ENCODE results near the gene LRP1.

Gene LRP1

DNA sequence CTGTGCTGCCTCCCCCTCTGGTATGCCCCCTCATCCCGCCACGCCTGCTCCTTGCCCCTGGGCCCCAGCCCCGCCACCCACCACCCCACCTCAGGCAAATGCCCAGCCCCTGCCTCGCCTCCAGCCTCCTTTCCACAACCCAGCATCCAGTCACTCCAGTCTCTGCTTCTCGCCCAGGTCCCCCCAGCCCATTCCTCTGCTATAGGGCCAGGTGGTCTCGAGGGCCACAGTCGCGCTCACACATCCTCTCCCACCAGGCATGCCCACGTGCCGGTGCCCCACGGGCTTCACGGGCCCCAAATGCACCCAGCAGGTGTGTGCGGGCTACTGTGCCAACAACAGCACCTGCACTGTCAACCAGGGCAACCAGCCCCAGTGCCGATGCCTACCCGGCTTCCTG, 82.2 kb downstream of the LRP1 start:
- TF ChIP-seq, protein P1, sequence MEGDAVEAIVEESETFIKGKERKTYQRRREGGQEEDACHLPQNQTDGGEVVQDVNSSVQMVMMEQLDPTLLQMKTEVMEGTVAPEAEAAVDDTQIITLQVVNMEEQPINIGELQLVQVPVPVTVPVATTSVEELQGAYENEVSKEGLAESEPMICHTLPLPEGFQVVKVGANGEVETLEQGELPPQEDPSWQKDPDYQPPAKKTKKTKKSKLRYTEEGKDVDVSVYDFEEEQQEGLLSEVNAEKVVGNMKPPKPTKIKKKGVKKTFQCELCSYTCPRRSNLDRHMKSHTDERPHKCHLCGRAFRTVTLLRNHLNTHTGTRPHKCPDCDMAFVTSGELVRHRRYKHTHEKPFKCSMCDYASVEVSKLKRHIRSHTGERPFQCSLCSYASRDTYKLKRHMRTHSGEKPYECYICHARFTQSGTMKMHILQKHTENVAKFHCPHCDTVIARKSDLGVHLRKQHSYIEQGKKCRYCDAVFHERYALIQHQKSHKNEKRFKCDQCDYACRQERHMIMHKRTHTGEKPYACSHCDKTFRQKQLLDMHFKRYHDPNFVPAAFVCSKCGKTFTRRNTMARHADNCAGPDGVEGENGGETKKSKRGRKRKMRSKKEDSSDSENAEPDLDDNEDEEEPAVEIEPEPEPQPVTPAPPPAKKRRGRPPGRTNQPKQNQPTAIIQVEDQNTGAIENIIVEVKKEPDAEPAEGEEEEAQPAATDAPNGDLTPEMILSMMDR (IDR thresholded peaks at IDR 0.05; ENCODE audit: low read depth, low read length), result no peak
- H3K4me3 ChIP-seq (ENCODE audit: low read depth, low read length), result no peak overlapping the region

GRCh38 chr12:57210926-57211692, 82.8 kb downstream of the LRP1 start:
- no peak overlapping the region for H3K4me3 ChIP-seq (ENCODE audit: low read depth, low read length)
- TF ChIP-seq, protein P1 (IDR thresholded peaks at IDR 0.05; ENCODE audit: low read depth, low read length), result no peak

DNA sequence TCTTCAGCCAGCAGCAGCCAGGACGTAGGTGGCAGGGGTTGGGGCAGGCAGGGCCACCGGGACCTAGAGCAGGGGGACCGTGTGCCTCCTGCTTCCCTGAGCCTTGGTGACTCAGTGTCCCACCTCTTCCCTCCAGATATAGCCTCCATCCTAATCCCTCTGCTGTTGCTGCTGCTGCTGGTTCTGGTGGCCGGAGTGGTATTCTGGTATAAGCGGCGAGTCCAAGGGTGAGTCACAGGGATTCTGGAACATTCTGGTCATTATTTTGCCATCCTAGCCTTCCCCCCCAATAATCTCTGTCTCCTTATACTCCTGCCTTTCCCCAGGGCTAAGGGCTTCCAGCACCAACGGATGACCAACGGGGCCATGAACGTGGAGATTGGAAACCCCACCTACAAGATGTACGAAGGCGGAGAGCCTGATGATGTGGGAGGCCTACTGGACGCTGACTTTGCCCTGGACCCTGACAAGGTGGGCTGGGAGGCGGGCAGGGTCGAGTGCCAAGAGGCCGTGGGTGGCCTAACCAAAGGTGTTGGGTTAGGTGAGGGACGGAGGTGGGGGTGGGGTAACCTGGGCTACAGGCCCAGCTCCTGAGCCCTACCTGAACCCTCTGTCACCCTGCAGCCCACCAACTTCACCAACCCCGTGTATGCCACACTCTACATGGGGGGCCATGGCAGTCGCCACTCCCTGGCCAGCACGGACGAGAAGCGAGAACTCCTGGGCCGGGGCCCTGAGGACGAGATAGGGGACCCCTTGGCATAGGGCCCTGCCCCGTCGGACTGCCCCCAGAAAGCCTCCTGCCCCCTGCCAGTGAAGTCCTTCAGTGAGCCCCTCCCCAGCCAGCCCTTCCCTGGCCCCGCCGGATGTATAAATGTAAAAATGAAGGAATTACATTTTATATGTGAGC, 83.8 kb downstream of the LRP1 start:
- no peak overlapping the region for H3K4me3 ChIP-seq (ENCODE audit: low read depth, low read length)
- TF ChIP-seq, protein P1 (IDR thresholded peaks at IDR 0.05; ENCODE audit: low read depth, low read length), result no peak

- TF ChIP-seq, protein P1 (IDR thresholded peaks at IDR 0.05; ENCODE audit: low read depth, low read length), result no peak
- no peak overlapping the region for H3K4me3 ChIP-seq (ENCODE audit: low read depth, low read length)
These were observed 84.4 kb downstream of the LRP1 start for GRCh38 chr12:57212701-57213057.

DNA sequence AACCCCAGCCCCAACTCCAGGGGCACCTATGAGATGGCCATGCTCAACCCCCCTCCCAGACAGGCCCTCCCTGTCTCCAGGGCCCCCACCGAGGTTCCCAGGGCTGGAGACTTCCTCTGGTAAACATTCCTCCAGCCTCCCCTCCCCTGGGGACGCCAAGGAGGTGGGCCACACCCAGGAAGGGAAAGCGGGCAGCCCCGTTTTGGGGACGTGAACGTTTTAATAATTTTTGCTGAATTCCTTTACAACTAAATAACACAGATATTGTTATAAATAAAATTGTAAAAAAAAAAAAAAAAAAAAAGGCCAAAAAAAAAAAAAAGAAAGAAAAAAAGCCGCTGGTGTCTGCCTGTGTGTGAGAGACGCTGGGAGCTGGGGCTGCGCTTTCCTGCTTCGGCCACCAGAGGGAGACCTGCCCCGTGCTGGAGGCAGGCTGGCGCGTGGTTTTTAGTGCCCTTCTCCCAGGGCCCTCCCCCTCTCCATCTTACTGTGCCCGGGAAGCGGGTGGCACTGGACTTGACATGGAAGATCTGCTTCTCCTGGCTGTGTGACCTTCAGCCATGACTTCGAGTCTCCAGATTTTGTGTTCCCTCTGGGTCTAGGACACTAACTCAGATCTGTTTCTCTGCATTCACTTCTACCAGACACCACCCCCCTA, 84.9 kb downstream of the LRP1 start:
- TF ChIP-seq, protein P1 (IDR thresholded peaks at IDR 0.05; ENCODE audit: low read depth, low read length), result peak; percentile 97
- H3K4me3 ChIP-seq (ENCODE audit: low read depth, low read length), result no peak overlapping the region

DNA sequence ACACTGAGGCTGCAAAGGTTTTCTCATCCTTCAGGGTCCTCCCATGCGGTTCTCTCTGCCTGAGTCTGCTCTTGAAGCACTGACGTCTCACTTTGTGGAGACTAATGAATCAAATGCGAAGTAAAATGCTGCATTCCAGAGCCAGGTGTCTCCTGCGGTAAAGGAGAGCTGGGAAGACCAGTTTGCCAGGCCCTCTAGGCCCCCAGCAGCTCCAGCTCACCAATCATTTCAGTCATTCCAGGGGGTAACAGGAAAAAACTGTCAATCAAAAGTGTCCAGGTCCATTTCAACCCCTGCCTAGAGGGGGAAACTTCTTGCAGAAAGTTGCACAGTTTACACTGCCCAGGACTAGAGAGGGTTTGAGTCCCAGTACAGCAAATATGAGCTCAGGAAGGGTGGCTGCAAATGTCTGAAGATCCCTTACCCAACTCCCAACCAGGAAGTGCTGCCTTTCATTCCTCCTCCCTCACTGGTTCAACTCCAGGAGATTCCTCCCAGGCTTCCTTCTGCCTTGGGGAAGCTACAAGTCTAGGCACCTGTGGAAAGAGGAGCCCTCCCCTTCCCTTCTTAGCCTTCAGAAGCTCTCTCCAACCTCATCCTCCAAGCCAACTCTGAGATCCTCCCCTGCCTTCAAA, 85.6 kb downstream of the LRP1 start:
- TF ChIP-seq, protein P1 (IDR thresholded peaks at IDR 0.05; ENCODE audit: low read depth, low read length), result no peak
- no peak overlapping the region for H3K4me3 ChIP-seq (ENCODE audit: low read depth, low read length)
